ENCODE measurements around the gene CXCR1.
A peak's percentile ranks its signal among the peaks of the same experiment; 100 is the strongest.

Gene CXCR1

DNA sequence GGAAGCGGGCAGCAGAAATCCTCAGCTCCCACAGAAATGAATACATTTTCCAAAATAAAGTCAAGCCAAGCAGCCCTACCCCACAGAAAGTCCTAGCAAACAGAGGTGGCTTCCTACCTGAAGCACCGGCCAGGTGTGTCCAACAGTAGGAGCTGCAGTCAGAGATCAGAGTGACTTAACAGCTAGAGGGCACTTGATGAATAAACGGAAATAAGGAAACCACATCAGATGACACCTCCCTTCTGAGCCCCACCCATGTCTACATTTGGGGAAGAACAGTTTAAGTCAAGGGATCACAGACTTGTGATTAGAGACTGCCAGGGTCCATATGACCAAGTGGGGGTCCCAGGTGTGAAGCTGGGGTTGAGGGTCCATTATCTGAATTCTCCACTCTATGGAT, at the start of gene CXCR1:
Gene CXCR1, minus strand, starts transcription at position 172 of the 400 bp plus-strand sequence. CDS start 1,751 bp downstream, outside the sequence.
- no peak within 1 kb of the TSS for H3K4me3 ChIP-seq (ENCODE audit: low read depth, low read length)
- TF ChIP-seq, protein P1, sequence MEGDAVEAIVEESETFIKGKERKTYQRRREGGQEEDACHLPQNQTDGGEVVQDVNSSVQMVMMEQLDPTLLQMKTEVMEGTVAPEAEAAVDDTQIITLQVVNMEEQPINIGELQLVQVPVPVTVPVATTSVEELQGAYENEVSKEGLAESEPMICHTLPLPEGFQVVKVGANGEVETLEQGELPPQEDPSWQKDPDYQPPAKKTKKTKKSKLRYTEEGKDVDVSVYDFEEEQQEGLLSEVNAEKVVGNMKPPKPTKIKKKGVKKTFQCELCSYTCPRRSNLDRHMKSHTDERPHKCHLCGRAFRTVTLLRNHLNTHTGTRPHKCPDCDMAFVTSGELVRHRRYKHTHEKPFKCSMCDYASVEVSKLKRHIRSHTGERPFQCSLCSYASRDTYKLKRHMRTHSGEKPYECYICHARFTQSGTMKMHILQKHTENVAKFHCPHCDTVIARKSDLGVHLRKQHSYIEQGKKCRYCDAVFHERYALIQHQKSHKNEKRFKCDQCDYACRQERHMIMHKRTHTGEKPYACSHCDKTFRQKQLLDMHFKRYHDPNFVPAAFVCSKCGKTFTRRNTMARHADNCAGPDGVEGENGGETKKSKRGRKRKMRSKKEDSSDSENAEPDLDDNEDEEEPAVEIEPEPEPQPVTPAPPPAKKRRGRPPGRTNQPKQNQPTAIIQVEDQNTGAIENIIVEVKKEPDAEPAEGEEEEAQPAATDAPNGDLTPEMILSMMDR (IDR thresholded peaks at IDR 0.05; ENCODE audit: low read depth, low read length, missing control alignments) = no peak
- no peak for DNase-seq
- in situ Hi-C loops (cut with HindIII; ENCODE audit: low pct_ligation_motif_present, low sequenced_read_pairs) = no loop called here
- H3K27me3 ChIP-seq (replicated peaks) = peaks cover 2% of the 10 kb centered on the region
- no peaks in the 10 kb centered on the region for H3K36me3 ChIP-seq (replicated peaks)
- H3K27ac ChIP-seq = no peak within 1 kb of the TSS

DNA sequence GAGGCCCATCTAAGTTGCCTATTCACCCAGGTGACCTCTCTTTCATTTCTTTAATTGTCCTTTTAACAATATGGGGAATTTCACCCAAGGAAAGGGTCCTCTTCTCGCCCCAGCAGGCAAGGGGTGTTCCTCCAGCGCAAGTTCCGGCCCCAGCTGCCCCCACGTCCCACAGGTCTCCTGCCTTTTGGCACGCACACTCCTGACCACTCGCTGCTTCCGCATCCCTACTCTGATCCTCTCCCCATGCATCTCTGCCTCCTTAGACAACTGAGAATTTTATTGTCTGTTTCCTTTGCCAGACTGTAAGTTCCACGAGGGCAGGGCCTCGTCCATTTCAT, 49.5 kb upstream of the CXCR1 start:
- H3K4me3 ChIP-seq (ENCODE audit: low read depth, low read length) = peak overlapping the region; percentile 98
- TF ChIP-seq, protein P1 (IDR thresholded peaks at IDR 0.05; ENCODE audit: low read depth, low read length, missing control alignments) = no peak
- peaks cover under 1% of the 10 kb centered on the region for H3K36me3 ChIP-seq (replicated peaks)
- no peak for DNase-seq
- no peaks in the 10 kb centered on the region for H3K27me3 ChIP-seq (replicated peaks)
- in situ Hi-C loops (cut with HindIII; ENCODE audit: low pct_ligation_motif_present, low sequenced_read_pairs) = no loop called here
- peak overlapping the region; percentile 81 for H3K27ac ChIP-seq

DNA sequence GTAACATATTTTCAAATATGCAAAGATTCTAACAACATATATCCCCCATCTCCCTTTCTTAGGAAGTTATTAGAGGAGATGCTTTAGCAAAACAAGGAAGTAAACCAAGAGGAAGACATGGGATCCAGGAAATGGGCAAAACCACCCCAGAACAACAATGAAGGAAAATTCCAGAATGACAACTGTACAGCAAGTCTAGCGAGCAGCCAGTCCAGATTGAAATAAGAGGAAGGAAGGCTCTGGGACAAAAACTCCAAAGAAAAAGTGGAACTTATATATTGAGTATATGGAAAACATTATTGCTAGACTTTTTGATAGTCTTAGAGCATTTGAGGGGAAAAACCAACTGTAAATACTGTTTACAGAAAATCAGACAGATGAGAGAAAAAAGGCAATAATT, 47.4 kb upstream of the CXCR1 start:
- Histone ChIP-seq H3K27me3 (replicated peaks) (no peaks in the 10 kb centered on the region), H3K4me3 (ENCODE audit: low read depth, low read length) (no peak overlapping the region), H3K36me3 (replicated peaks) (no peaks in the 10 kb centered on the region), H3K27ac (no peak overlapping the region)
- DNase-seq = no peak
- in situ Hi-C loops (cut with HindIII; ENCODE audit: low pct_ligation_motif_present, low sequenced_read_pairs) = no loop called here
- TF ChIP-seq, protein P1 (IDR thresholded peaks at IDR 0.05; ENCODE audit: low read depth, low read length, missing control alignments) = no peak

DNA sequence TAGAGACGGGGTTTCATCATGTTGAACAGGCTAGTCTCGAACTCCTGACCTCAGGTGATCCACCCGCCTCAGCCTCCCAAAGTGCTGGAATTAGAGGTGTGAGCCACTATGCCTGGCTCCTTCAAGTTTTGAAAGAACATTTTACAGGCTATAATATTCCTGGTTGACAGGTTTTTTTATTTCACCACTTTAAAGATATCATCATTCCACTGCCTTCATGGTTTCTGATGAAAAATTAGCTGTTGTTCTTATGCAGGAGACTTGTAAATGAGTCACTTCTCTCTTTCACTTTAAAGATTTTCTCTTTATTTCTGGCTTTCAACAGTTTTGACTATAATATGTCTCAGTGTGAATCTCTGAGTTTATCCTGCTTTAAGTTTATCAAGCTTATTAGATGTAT, 42.3 kb upstream of the CXCR1 start:
- in situ Hi-C loops (cut with HindIII; ENCODE audit: low pct_ligation_motif_present, low sequenced_read_pairs) = no loop called here
- Histone ChIP-seq H3K27ac (no peak overlapping the region), H3K27me3 (replicated peaks) (no peaks in the 10 kb centered on the region), H3K4me3 (ENCODE audit: low read depth, low read length) (no peak overlapping the region), H3K36me3 (replicated peaks) (no peaks in the 10 kb centered on the region)
- TF ChIP-seq, protein P1 (IDR thresholded peaks at IDR 0.05; ENCODE audit: low read depth, low read length, missing control alignments) = no peak
- DNase-seq = no peak

DNA sequence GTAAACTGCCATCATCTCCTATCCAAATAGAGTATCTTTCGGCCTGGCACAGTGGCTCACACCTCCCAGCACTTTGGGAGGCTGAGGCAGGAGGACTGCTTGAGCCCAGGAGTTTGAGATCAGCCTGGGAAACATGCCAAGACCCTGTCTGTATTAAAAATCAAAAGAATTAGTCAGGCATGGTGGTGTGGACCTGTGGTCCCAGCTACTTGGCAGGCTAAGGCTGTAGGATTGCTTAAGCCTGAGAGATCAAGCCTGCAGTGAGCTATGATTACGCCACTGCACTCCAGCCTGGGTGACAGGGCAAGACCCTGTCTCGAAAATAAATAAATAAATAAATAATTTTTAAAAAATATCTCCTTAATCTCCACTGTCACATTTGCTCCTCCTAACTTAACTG, 35.5 kb upstream of the CXCR1 start:
- H3K36me3 ChIP-seq (replicated peaks) = no peaks in the 10 kb centered on the region
- in situ Hi-C loops (cut with HindIII; ENCODE audit: low pct_ligation_motif_present, low sequenced_read_pairs) = no loop called here
- H3K27ac ChIP-seq = no peak overlapping the region
- H3K27me3 ChIP-seq (replicated peaks) = no peaks in the 10 kb centered on the region
- H3K4me3 ChIP-seq (ENCODE audit: low read depth, low read length) = no peak overlapping the region
- no peak for DNase-seq
- TF ChIP-seq, protein P1 (IDR thresholded peaks at IDR 0.05; ENCODE audit: low read depth, low read length, missing control alignments) = no peak

DNA sequence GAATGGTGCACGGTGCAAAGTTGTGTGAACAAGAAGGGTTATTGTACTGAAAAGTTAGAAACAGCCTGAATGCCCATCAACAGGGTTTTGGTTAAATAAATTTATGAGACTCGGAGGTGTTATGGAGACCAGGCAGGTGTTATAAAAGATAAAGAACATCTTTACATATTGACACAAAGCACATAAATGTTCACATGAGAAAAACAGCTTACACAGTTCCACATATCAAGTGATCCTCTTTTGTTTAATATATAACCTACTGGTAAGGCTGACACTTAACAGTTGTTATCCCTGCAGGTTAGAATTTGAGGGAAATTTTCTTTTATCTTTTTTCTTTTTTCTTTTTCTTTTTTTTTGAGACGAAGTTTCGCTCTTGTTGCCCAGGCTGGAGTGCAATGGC, 30.2 kb upstream of the CXCR1 start:
- TF ChIP-seq, protein P1 (IDR thresholded peaks at IDR 0.05; ENCODE audit: low read depth, low read length, missing control alignments) = no peak
- DNase-seq = no peak
- no peaks in the 10 kb centered on the region for H3K27me3 ChIP-seq (replicated peaks)
- no peak overlapping the region for H3K4me3 ChIP-seq (ENCODE audit: low read depth, low read length)
- H3K27ac ChIP-seq = no peak overlapping the region
- H3K36me3 ChIP-seq (replicated peaks) = no peaks in the 10 kb centered on the region
- in situ Hi-C loops (cut with HindIII; ENCODE audit: low pct_ligation_motif_present, low sequenced_read_pairs) = no loop called here
